T-cell (primary cell): ENCODE results near the gene SOX6. TPM values are rescaled to one million over a fixed set of nuclear protein-coding genes. Genes with fewer than 3 reads are reported as not detected.

Experiments used
- ATAC-seq, 4 experiments: fragments of 200-7000 bp in 3 of 4; fragments of 150-1000 bp in 1 of 4; cut with Tn5 transposase; replicated peaks in 1 of 4; 1 replicate in 3 of 4; 2 replicates in 1 of 4; pipeline ENCODE4 v1.10.0; 2021; ENCODE audit warnings: moderate library complexity in 3 of 4, mild to moderate bottlenecking in 2 of 4, moderate number of reproducible peaks in 1 of 4
- CTCF ChIA-PET, 2 donors: fragments of 300-600 bp; sonication (Branson Sonifier 250); formaldehyde crosslinking; loops; one replicate each; lab custom pipeline; 2022; ENCODE audit warnings: antibody characterized with exemption in 2 of 2; lab: Charles Lee
- POLR2A ChIA-PET, 2 donors: fragments of 300-600 bp; sonication (Branson Sonifier 250); formaldehyde crosslinking; loops; one replicate each; lab custom pipeline; 2022; ENCODE audit warnings: antibody characterized with exemption in 2 of 2; lab: Charles Lee
- DNase-seq, 35 experiments: peaks; one replicate each; pipeline versions ENCODE4 v3.0.0 to v3.0.0-alpha.2; 2013 to 2023
- H3K27ac ChIP-seq: one replicate; pipeline ENCODE4 v1.5.1; 2013; ENCODE audit warnings: low read length
- H3K27me3 ChIP-seq, 2 experiments: replicated peaks in 1 of 2; 1 replicate in 1 of 2; 2 replicates in 1 of 2; pipeline versions ENCODE4 v1.6.1 to v1.7.0; 2013; ENCODE audit warnings: low read length in 1 of 2, mixed read lengths in 1 of 2; ENCODE audit not compliant: control insufficient read depth in 2 of 2, insufficient read depth in 2 of 2; ENCODE audit errors: extremely low read depth in 1 of 2
- H3K36me3 ChIP-seq, 2 donors: 1 replicate in 1 of 2; 2 replicates in 1 of 2; pipeline versions ENCODE4 v1.6.1 to v1.7.0; 2013; ENCODE audit warnings: low read length in 1 of 2; ENCODE audit not compliant: control insufficient read depth in 2 of 2, insufficient read depth in 1 of 2; ENCODE audit errors: extremely low read depth in 1 of 2
- H3K4me1 ChIP-seq, 2 experiments: 1 replicate in 1 of 2; 2 replicates in 1 of 2; pipeline versions ENCODE4 v1.6.1 to v1.7.0; 2013; ENCODE audit warnings: low read length in 2 of 2, mixed read lengths in 1 of 2; ENCODE audit not compliant: insufficient read depth in 2 of 2, control insufficient read depth in 1 of 2; ENCODE audit errors: extremely low read depth in 1 of 2
- H3K4me3 ChIP-seq, 2 donors: 1 replicate in 1 of 2; 2 replicates in 1 of 2; pipeline versions ENCODE4 v1.5.1 to v1.7.0; 2013; ENCODE audit warnings: mild to moderate bottlenecking in 2 of 2, low read length in 1 of 2, moderate library complexity in 1 of 2; ENCODE audit not compliant: control insufficient read depth in 1 of 2; ENCODE audit errors: extremely low read depth in 1 of 2
- H3K9me3 ChIP-seq: 2 replicates; pipeline ENCODE4 v1.7.0; 2013
- H3K27ac Mint-ChIP-seq, 2 donors: one replicate each; pipeline ENCODE4 v1.8.0; 2020 to 2021; ENCODE audit warnings: mild to moderate bottlenecking in 2 of 2, mixed read lengths in 2 of 2
- H3K27me3 Mint-ChIP-seq, 2 donors: one replicate each; pipeline ENCODE4 v1.8.0; 2021 to 2022; ENCODE audit warnings: mixed read lengths in 2 of 2
- H3K36me3 Mint-ChIP-seq: one replicate; pipeline ENCODE4 v1.8.0; 2021; ENCODE audit warnings: mixed read lengths
- H3K4me1 Mint-ChIP-seq, 3 donors: one replicate each; pipeline ENCODE4 v1.8.0; 2020 to 2022; ENCODE audit warnings: mixed read lengths in 3 of 3, mild to moderate bottlenecking in 1 of 3
- H3K4me3 Mint-ChIP-seq, 3 donors: one replicate each; pipeline ENCODE4 v1.8.0; 2020 to 2022; ENCODE audit warnings: mild to moderate bottlenecking in 3 of 3, mixed read lengths in 3 of 3, moderate library complexity in 3 of 3
- H3K9me3 Mint-ChIP-seq, 3 donors: one replicate each; pipeline ENCODE4 v1.8.0; 2020 to 2022; ENCODE audit warnings: mixed read lengths in 3 of 3
- WGBS: methylation state at CpG from one replicate; pipeline ENCODE4 v1.1.5; 2013; ENCODE audit warnings: missing lambda C conversion rate; ENCODE audit not compliant: insufficient coverage; 5-methylcytosine and 5-hydroxymethylcytosine counted together
- total RNA-seq, 35 experiments: library from RNA in 6 of 35; stranded (reverse) in 6 of 35; fragments of 120-200 nt in 1 of 35; gene quantifications; one replicate each; pipeline versions ENCODE4 v1.2.1 to v1.2.4 and lab custom pipeline; 2013 to 2026

Gene SOX6
- total RNA-seq, 5 donors from 2014 or later (not counting 1 experiment from before 2014, with no cell fraction given), result 0.16 TPM; not detected in 4

- CTCF ChIA-PET, result no interaction called here
- POLR2A ChIA-PET, result no interaction called here
- Mint-ChIP-seq H3K27me3 (no peaks in the 10 kb centered on the region), H3K4me3 (no peak overlapping the region), H3K4me1 (no peaks in the 10 kb centered on the region), H3K9me3 (peaks cover 0 to 3% (median 0%) of the 10 kb centered on the region in 3 donors), H3K27ac (no peak overlapping the region), H3K36me3 (no peaks in the 10 kb centered on the region)
- Histone ChIP-seq H3K9me3 (no peaks in the 10 kb centered on the region), H3K4me1 (no peaks in the 10 kb centered on the region), H3K27me3 (no peaks in the 10 kb centered on the region), H3K27ac (no peak overlapping the region), H3K4me3 (no peak overlapping the region), H3K36me3 (no peaks in the 10 kb centered on the region)
- DNase-seq (no peak), ATAC-seq (no peak)
- 60% methylated on average over 1 of the region's 2 CpGs for WGBS
Measured at GRCh38 chr11:16096336-16096735, 260.0 kb downstream of the SOX6 start.

GRCh38 chr11:16095756-16096155 lies 260.6 kb downstream of the SOX6 start:
- H3K4me3 Mint-ChIP-seq, result no peak overlapping the region
- no peaks in the 10 kb centered on the region for H3K4me1 Mint-ChIP-seq
- Histone ChIP-seq H3K27ac (no peak overlapping the region), H3K36me3 (no peaks in the 10 kb centered on the region), H3K27me3 (no peaks in the 10 kb centered on the region), H3K9me3 (no peaks in the 10 kb centered on the region), H3K4me1 (no peaks in the 10 kb centered on the region), H3K4me3 (no peak overlapping the region)
- DNase-seq (no peak), ATAC-seq (no peak)
- no peaks in the 10 kb centered on the region for H3K27me3 Mint-ChIP-seq
- WGBS, result no CpG with 5 or more reads among the region's 1 CpG
- ChIA-PET CTCF (no interaction called here), POLR2A (no interaction called here)
- H3K9me3 Mint-ChIP-seq, result peaks cover 0 to 3% (median 0%) of the 10 kb centered on the region in 3 donors
- no peak overlapping the region for H3K27ac Mint-ChIP-seq
- H3K36me3 Mint-ChIP-seq, result no peaks in the 10 kb centered on the region

DNA sequence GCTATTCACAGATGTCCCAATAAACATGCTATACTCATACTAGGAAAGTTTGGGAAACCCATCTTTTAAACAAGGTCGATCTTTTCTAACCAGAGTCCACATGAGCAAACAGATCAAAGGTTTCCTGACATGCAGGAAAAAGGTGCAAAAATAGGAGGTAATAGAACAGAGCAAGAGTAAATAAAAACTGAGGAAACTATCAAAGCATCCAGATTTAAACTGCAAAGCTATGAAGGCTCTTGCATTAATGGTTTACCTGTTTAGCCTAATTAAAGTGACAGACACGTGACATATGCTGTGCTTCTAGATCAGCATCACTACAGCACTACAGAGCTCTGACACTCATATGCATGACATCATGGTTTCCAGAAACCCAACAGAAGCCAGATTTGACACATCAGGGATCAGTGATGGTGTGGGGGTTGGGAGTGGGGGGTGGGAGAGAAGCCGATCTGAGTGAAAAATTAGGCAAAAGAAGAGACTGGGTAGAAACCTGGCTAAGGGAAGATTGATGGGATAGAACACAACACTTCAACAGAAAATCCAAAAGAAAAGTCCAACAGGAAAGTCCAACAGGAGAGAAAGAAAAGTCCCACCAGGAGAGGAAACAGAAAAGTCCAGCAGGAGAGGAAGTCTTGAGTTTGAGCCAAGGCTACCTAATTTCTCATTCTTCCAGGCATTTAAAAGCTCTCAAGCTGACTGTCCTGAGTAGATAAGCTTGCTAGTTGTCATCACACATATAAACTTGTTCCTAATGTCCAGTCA lies 262.3 kb downstream of the SOX6 start:
- peaks cover 0 to 4% (median 3%) of the 10 kb centered on the region in 3 donors for H3K9me3 Mint-ChIP-seq
- no peaks in the 10 kb centered on the region for H3K4me1 Mint-ChIP-seq
- POLR2A ChIA-PET, result interaction anchor here in 1 of 2 donors (0.6 kb wide), 1 partner anchor 33 kb away, joined by 3 read pairs; no protein-coding TSS in a partner anchor
- no peak overlapping the region for H3K4me3 Mint-ChIP-seq
- Histone ChIP-seq H3K4me1 (no peaks in the 10 kb centered on the region), H3K36me3 (no peaks in the 10 kb centered on the region), H3K9me3 (no peaks in the 10 kb centered on the region), H3K27ac (no peak overlapping the region), H3K4me3 (no peak overlapping the region), H3K27me3 (no peaks in the 10 kb centered on the region)
- H3K27ac Mint-ChIP-seq, result no peak overlapping the region
- DNase-seq (no peak), ATAC-seq (no peak)
- CTCF ChIA-PET, result no interaction called here
- WGBS, result 43% methylated on average over 1 of the region's 3 CpGs
- H3K27me3 Mint-ChIP-seq, result no peaks in the 10 kb centered on the region
- no peaks in the 10 kb centered on the region for H3K36me3 Mint-ChIP-seq

DNA sequence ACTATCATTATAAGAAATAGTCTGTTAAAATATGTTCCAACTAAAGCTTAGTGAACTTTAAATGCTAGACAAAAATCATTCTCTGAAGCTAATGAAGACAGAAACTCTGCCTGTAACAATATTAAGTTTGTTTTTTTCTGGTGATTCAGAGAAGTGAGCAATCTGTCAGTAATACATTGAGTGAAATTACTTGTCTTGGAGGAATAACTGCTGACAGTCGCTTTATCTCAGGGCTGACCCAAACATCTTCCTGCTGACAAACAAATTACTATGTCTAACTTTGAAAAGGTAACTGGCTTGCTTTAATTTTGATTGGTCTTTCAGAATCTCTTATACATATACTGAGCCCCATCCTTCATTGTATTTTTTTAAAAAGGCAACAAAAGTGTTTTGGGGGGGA lies 264.5 kb downstream of the SOX6 start:
- no peak overlapping the region for H3K27ac ChIP-seq
- ChIA-PET POLR2A (no interaction called here), CTCF (no interaction called here)
- Mint-ChIP-seq H3K27me3 (no peaks in the 10 kb centered on the region), H3K4me1 (no peaks in the 10 kb centered on the region), H3K4me3 (no peak overlapping the region), H3K36me3 (no peaks in the 10 kb centered on the region), H3K9me3 (peaks cover 0 to 4% (median 2%) of the 10 kb centered on the region in 3 donors), H3K27ac (no peak overlapping the region)
- no CpG with 5 or more reads among the region's 1 CpG for WGBS
- H3K36me3 ChIP-seq, result no peaks in the 10 kb centered on the region
- H3K9me3 ChIP-seq, result no peaks in the 10 kb centered on the region
- no peak overlapping the region for H3K4me3 ChIP-seq
- no peak for ATAC-seq
- H3K4me1 ChIP-seq, result no peaks in the 10 kb centered on the region
- no peaks in the 10 kb centered on the region for H3K27me3 ChIP-seq
- DNase-seq, result no peak

- WGBS, result no CpG with 5 or more reads among the region's 1 CpG
- H3K9me3 ChIP-seq, result no peaks in the 10 kb centered on the region
- DNase-seq (no peak), ATAC-seq (no peak)
- peaks cover 0 to 4% (median 2%) of the 10 kb centered on the region in 3 donors for H3K9me3 Mint-ChIP-seq
- H3K36me3 Mint-ChIP-seq, result no peaks in the 10 kb centered on the region
- no peak overlapping the region for H3K4me3 Mint-ChIP-seq
- no peak overlapping the region for H3K4me3 ChIP-seq
- H3K27me3 Mint-ChIP-seq, result no peaks in the 10 kb centered on the region
- H3K27me3 ChIP-seq, result no peaks in the 10 kb centered on the region
- no peaks in the 10 kb centered on the region for H3K36me3 ChIP-seq
- no peaks in the 10 kb centered on the region for H3K4me1 Mint-ChIP-seq
- ChIA-PET CTCF (no interaction called here), POLR2A (no interaction called here)
- no peak overlapping the region for H3K27ac ChIP-seq
- no peaks in the 10 kb centered on the region for H3K4me1 ChIP-seq
- H3K27ac Mint-ChIP-seq, result no peak overlapping the region
Measured at GRCh38 chr11:16089481-16089880, 266.9 kb downstream of the SOX6 start.

DNA sequence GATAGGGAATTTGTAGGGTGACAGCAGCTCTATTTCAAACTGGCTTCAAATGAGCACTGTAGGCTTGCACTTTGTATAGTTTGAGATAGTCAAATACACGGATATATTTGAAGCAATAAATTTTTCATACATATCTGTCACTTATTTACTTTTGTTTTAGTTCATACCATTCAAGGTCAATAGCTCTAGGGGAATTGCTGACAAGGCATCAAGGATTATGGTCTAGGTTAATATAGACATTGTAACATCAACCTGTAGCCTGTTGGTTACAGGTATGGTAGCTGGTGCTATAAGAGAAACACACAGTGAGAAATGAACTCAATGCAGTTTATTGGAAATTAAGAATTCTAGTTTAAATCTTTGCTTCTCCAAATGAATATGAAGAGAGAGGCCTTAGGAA lies 267.6 kb downstream of the SOX6 start:
- Histone ChIP-seq H3K4me1 (no peaks in the 10 kb centered on the region), H3K4me3 (no peak overlapping the region), H3K27me3 (no peaks in the 10 kb centered on the region), H3K36me3 (no peaks in the 10 kb centered on the region), H3K9me3 (no peaks in the 10 kb centered on the region), H3K27ac (no peak overlapping the region)
- H3K9me3 Mint-ChIP-seq, result peaks cover 0 to 4% (median 2%) of the 10 kb centered on the region in 3 donors
- WGBS, result no CpG with 5 or more reads among the region's 1 CpG
- no peaks in the 10 kb centered on the region for H3K4me1 Mint-ChIP-seq
- no peak for DNase-seq
- no peaks in the 10 kb centered on the region for H3K36me3 Mint-ChIP-seq
- H3K4me3 Mint-ChIP-seq, result no peak overlapping the region
- ChIA-PET POLR2A (no interaction called here), CTCF (no interaction called here)
- H3K27me3 Mint-ChIP-seq, result no peaks in the 10 kb centered on the region
- H3K27ac Mint-ChIP-seq, result no peak overlapping the region
- no peak for ATAC-seq
